Upper lobe of left lung (tissue), 4 donors: Measurements from ENCODE around the gene PTPRF.

Experiments
- CTCF ChIP-seq, 6 experiments: fragments of 450-650 bp in 4 of 6; fragments of 200-600 bp in 2 of 6; sonication (generic) in 2 of 6; IDR thresholded peaks; one replicate each; pipeline ENCODE4 v1.5.1; 2016 to 2019; ENCODE audit warnings: antibody characterized with exemption in 6 of 6
- POLR2A ChIP-seq, 4 donors: fragments of 450-650 bp; IDR thresholded peaks; one replicate each; pipeline ENCODE4 v1.5.1; 2016 to 2017; ENCODE audit warnings: antibody characterized with exemption in 4 of 4, mild to moderate bottlenecking in 2 of 4
- POLR2AphosphoS5 ChIP-seq, 2 donors: sonication (generic); formaldehyde crosslinking; IDR thresholded peaks; one replicate each; pipeline ENCODE4 v1.5.1; 2017; ENCODE audit warnings: antibody characterized with exemption in 2 of 2

DNA sequence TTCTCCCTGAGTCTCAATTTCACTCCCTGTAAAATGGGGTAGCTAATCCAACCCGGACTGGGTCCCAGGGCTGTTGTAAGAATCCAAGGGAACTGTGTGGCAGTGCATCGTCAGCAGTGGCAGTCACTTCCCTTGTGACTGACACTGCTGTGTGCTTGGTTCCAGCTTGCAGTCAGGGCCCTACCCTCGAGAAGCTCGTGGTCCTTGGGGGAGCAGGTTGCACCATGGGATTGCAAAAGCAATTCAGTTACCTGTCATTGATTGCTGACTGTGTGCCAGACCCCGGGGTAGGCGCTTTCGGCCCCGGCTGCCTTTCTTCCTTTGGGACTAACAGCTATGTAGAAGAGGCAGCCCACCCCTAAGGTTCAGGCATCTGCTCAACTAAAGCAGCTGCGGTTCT lies 2.9 kb downstream of the PTPRF start:
- TF ChIP-seq POLR2A (IDR thresholded peaks at IDR 0.05) (no peak), POLR2AphosphoS5 (IDR thresholded peaks at IDR 0.05) (no peak), CTCF (IDR thresholded peaks at IDR 0.05) (no peak)
